Activated CD4-positive, CD25-positive, alpha-beta regulatory T cell treated with anti-CD3 and anti-CD28 coated beads, Interleukin-2, amount 50 U/mL, for 16 hours (primary cell): ENCODE results near the gene GAB1.

Source experiments
- DNase-seq: peaks from one replicate; pipeline ENCODE4 v3.0.0-alpha.2; 2020; ENCODE audit warnings: low read depth, low spot score

GAB1 gene

DNA sequence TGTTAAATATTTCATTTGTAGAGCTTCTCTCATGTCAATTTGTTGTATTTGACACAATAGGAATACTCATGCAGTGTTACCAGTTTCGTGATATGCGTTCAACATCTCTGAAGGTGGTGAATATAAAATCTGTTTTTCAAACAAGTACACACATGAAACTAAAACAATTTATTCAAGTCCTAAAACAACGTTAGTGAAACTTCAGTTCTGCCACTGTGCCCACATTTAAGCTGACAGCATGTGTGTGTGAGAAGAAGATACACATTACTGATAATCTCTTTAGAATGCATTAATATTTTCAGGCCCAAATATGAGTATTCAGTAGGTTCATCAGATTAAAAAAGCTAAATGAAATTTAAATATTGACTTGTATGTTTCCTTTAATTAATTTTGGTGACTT is 21.7 kb downstream of the GAB1 start:
- no peak for DNase-seq

DNA sequence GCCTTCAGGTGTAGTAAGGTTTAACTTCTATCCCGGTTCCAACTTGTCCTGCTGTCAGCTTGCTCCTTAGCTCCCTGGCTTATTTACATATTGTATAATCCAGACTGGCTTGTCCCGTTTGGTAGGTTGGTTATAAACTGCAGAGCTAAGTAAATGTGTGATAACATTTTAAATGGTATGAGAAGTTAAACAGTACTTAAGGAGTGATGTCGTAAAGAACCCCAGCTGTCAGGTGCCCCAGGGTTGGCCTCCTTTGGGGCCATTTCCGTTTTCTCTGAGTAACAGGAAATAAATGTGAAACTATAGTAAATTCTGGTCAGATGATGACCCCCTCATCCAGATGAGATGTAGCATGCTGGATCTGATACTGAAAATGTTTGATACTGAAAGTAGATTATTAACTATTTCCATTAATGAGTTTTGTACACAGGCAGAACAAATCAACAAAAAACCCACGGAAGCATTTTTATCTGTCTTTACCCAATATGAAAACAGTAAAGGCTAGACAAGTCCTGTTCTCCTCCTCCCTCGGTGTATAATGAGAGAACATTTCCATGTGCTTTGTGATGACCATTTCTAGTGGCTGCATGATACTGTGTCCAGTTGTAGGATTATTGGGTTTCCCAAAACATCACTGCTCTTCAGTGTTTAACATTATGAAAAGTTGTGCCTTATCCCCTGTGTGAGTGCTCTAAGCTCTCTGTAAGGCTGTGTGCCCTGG is 22.4 kb downstream of the GAB1 start:
- no peak for DNase-seq

DNA sequence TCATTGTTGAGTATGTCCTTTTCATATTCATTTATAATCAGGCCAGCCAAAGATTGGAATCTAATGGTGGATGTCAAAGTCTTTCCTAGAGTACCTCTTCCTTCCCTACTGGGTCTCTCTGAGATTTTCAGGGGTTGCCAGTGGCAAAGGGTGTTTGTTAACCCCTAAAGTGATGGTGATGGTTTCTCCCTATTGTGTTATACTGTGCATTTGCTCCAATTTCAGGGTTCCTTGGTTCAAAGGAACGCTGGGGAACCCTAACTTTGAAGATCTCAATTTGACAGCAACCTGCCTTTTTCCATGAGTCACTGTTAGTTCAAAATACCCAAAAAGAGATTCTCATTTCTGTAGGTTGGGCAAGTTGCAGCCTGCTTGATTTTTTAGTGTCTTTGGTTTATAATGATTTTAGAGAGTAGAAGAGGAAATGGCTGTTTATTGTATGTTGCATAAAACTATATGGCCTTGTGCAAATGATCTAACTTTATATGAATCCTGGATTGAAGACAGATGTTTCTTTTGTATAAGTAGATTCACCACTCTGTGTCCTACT is 23.0 kb downstream of the GAB1 start:
- no peak for DNase-seq

GRCh38 chr4:143360838-143361625 is 24.4 kb downstream of the GAB1 start:
- DNase-seq: no peak

DNA sequence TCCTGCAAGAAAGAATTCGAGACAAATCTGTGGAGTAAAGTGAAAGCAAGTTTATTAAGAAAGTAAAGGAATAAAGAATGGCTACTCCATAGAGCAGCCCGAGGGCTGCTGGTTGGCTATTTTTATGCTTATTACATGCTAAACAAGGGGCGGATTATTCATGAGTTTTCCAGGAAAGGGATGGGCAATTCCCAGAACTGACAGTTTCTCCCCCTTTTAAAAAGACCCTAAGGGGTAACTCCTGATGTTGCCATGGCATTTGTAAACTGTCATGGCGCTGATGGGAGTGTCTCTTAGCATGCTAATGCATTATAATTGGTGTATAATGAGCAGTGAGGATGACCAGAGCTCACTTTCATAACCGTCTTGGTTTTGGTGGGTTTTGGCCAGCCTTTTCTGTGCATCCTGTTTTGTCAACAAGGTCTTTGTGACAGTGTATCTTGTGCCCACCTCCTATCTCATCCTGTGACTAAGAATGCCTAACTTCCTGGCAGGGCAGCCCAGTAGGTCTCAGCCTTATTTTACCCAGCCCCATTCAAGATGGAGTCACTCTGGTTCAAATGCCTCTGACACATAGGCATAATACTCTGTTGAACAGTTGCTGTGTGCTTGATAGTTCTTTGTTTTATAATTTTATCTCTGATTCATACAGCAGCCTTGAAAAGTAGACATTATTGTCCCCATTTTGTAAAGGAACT is 25.8 kb downstream of the GAB1 start:
- no peak for DNase-seq

- DNase-seq: no peak
Measured at GRCh38 chr4:143363332-143363731, 26.7 kb downstream of the GAB1 start.

DNA sequence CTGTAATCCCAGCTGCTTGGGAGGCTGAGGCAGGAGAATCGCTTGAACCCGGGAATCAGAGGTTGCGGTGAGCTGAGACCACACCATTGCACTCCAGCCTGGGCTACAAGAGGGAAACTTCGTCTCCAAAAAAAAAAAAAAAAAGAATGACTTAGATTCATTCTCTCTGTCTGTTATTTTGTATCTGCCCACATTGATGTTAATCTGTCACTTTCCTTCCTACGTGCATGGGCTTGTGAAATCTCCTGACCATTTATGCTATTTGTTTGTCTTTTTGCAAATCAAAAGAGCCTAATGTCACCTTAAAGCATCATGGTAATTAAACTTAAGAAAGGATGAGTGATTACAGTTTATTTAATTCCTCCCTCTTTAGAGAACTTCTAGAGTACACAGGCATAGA is 27.4 kb downstream of the GAB1 start:
- DNase-seq: no peak

DNA sequence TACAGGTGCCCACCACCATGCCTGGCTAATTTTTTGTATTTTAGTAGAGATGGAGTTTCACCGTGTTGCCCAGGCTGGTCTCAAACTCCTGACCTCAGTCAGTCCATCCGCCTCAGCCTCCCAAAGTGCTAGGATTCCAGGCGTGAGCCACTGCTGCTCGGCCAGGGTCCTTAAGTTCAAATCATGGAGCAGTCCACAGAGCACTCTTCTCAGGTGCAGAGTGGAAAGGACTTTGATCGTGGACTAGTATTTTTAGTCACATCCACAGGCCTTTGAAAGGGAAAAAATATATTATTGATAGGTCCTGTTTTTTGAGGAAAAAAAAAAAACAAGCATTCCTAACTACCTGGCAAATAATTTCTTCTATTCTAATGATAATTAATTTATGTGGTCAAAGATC is 31.2 kb downstream of the GAB1 start:
- no peak for DNase-seq

- no peak for DNase-seq
Measured at GRCh38 chr4:143369552-143369951, 32.9 kb downstream of the GAB1 start.

DNA sequence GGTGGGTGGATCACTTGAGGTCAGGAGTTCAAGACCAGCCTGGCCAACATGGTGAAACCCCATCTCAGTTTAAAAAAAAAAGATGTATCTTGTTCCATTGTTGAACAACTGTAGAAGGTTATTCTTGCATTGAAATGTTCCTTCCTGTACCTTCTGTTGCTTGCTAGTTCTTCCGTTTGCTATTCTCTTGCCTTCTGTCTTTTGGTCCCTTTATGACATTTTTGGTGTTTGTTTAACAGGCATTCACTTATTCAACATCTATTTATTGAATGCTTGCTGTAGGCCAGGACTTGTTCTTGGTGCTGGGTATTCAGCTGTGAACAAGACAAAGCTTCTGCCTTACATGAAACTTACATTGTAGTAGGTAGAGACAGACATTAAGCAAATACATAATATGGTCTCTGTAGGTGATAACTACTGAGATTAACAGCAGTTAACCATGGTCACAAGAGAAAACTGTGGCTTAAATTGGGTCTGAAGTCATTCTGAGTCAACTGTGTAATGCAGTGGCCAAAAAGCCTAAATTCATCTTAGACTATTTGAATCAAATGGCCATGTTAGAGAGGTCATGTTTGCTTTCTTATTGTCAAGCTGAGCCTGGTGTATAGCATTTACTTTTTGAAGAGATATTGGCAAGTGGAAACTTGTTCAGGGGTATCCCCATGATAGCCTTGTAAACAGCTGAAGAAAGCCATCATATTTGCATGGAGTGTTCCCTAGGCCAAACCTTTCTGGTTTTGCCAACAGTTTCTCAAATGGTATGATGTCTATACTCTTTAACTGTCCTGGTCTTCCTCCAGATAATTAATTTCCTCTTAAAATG is 35.6 kb downstream of the GAB1 start:
- no peak for DNase-seq

GRCh38 chr4:143374255-143374654 is 37.6 kb downstream of the GAB1 start:
- no peak for DNase-seq

DNA sequence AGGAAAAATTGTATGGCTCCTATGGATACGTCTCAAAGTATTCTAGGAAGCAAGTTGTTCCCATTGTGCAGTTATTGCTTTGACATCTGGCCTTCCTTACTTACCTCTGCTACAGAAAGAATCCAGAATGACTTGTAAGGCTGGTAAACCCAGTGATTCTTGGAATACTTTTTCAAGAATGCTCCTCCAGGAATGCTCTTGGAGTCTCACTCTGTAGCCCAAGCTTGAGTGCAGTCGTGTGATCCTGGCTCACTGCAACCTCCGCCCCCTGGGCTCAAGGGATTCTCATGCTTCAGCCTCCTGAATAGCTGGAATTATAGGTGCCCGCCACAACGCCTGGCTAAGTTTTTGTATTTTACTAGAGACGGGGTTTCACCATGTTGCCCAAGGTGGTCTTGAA is 38.1 kb downstream of the GAB1 start:
- DNase-seq: no peak

DNA sequence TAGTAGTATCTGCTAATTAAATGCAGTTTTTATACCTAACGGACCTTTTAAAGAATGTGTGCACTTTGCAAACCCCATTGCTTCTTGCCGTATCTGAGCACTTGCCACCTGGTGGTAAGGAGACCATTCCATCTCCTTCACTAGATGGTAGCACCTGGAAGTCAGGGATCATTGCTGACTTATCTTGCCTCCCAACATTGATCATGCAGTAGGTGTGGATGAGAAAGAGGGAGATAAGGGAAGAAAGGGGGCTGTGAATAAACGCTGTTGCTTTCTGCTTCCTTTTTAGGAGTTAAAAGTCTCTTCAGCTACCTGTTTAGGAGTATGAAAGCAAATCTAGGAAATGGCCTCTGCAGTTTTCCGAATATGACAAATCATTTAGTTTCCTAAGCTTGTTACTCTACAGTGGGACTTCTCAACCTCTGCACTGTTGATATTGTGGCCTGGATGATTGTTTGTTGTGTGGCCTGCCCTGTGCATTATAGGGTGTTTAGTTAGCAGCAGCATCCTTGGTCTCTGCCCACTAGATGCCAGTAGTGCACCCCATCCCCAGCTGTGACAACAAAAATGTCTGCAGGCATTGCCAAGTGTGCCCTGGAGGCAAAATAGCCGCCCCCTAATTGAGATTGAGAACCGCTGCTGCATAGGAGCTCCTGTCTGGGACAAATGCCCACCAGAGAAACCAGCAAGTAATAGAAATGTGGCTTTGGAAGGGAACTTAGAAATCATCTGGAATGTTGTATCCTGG is 38.8 kb downstream of the GAB1 start:
- DNase-seq: no peak

DNA sequence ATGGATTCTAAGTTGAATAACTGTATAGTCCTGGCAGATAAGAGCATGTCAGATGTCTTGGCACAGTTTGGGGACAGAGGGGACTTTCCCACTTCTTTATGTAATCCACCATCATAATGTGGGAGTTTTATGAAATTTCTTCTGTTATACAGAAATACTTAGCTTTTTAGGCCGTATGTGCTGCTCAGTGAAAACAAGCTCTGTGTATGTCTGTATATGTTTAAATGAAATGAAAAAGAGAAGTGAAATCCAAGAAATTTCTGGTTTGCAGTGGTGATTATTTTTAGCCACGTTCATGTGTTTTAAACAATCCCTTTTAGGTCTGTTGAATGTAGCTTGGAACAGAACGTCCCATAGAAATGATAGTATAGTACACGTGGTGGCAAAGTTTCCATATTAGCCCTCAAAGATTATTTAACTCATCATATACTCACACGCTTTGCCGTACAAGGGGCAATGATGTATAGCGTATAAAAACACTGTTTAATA is 41.0 kb downstream of the GAB1 start:
- DNase-seq: no peak

DNA sequence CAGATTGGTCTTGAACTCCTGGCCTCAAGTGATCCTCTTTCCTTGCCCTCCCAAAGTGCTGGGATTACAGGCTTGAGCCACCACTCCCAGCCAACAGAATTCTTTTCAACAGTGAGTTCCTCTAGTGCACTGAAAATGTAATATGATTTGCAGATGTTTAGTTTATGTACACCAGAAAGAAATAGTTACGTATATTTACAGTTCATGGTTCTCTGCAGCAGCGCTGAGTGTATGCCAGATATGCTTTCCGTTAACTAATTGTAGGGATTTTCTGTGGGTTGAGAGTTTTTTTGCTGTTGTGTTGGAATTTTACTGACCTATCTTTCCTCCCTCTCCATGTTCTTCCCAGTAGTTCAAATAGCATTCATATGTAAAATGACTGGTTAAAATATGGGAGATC is 44.0 kb downstream of the GAB1 start:
- no peak for DNase-seq

GRCh38 chr4:143381189-143382118 is 44.8 kb downstream of the GAB1 start:
- DNase-seq: no peak

GRCh38 chr4:143382596-143382995 is 45.9 kb downstream of the GAB1 start:
- no peak for DNase-seq

DNA sequence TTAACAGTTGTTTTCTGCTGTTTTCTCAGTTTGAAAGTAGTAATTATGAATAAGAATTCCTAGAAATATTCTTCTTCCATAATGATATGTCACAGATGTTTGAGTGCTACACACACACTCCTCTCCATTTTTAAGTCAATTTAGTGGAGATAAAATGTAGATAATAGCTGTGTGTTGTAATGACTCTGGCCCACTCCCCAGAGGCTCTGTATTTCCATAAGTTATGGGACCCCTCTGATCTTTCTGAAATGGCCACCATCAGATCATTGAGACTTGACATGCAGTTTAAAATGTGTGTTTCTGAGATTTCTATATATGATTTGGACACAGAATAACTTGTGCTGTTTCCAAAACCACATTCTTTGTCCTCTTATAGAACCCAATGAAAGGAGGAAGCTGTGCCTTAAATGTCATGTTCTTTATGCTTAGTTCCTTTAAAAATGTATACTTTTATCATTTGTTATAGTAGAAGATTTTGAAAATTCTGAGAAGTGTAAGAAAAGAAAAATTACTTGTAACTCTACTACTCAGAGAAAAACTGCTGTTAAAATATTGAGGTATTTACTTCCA is 46.4 kb downstream of the GAB1 start:
- DNase-seq: no peak

DNA sequence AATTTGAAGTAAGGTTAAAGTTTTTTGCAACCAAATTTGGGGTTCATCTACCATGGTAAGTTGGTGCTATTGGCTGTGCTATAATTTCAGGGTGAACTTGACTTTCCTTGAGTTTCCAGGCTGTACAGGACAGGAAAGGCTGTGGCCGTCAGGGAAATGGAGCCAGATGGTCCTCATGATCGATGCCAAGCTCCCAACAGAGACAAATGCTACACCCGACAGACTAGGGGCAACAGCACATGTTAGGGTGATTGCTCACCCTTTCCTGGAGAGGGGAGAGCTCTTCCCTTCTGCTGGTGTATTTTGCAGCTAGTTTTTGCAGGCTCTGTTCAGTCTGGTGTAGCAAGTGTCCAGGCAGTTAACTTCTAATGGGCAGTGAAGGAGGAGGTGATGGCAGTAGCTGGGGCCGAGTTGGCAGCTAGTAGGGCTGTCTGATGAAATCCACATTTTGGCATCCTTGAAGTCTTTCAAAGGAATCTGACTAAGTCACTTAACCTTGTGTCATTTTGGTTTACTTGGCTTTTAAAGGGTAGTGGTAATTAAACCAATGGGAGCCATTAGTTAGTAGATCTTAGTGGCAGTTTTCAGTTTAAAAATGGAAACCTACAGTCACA is 47.8 kb downstream of the GAB1 start:
- DNase-seq: no peak
